ENCODE measurements around the gene FGF2. TPM values are rescaled to one million over a fixed set of nuclear protein-coding genes. Genes with fewer than 3 reads are reported as not detected.

The FGF2 gene
- total RNA-seq, 1 experiment from 2014 or later = 99.0 TPM

DNA sequence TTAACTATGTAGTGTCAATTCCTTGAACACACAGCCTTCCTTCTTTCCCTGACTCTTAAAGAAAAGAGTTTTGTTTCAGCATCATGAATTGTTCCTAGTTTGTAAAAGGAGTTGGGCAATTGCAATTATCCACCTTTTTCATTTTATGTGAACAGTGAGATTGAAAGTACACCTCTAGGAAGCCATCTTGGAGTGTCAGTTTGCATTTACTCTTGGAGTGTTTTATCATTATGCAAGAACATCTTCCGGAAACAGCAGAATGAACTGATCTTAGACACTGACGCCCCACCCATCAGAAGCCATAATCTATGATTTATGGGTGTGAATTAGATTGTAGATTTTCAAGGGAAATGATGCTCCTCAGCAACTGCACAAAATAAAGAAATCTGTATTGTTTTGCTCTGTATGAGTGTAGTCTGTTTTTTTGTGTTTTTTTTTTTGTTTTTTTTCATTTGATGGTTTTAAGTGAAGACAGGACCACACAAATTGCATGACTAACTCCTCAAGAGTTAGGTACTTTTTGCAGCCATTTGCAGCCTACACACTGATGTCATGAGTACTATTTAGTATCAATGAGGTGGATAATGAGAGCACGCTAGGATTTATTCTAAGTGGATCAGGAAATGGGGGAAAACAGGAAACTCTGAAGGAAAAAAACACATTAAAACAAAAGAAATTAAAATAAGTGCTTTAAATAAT is 19.5 kb upstream of the FGF2 start:
- Mint-ChIP-seq H3K4me3 (no peak overlapping the region), H3K9me3 (peaks cover 8 to 12% of the 10 kb centered on the region in 2 experiments), H3K4me1 (peaks cover 0 to 4% of the 10 kb centered on the region in 2 experiments; a peak in 1 of 4 replicates), H3K27ac (no peak overlapping the region), H3K27me3 (ENCODE audit: low read depth) (peaks cover 2% of the 10 kb centered on the region; the same call in 1 of the 2 replicates), H3K36me3 (ENCODE audit: insufficient read depth in 1 of 3, low read depth in 3 of 3) (peaks cover 6 to 8% (median 7%) of the 10 kb centered on the region in 3 experiments)
- no CpG with 5 or more reads among the region's 3 CpGs for WGBS (ENCODE audit: extremely low coverage, insufficient read length, low lambda C conversion rate)
- H3K4me2 ChIP-seq (ENCODE audit: insufficient read depth, insufficient read length, low read length) = no peak overlapping the region
- H3K9me3 ChIP-seq (ENCODE audit: control insufficient read depth, low read depth, low read length) = no peaks in the 10 kb centered on the region
- no peak overlapping the region for H2BK15ac ChIP-seq (ENCODE audit: low read depth, low read length)
- H4K20me1 ChIP-seq (ENCODE audit: control insufficient read depth, insufficient read depth, insufficient read length) = no peaks in the 10 kb centered on the region
- no peak overlapping the region for H3K9ac ChIP-seq (ENCODE audit: extremely low read depth, insufficient read length, low read length)
- no peak overlapping the region for H2AFZ ChIP-seq (ENCODE audit: low read length)
- H4K8ac ChIP-seq (replicated peaks; ENCODE audit: insufficient read length, low read depth, low read length) = no peak overlapping the region
- no peak overlapping the region for H4K91ac ChIP-seq (ENCODE audit: insufficient read length, low read depth, low read length)
- TF ChIP-seq, protein P1, sequence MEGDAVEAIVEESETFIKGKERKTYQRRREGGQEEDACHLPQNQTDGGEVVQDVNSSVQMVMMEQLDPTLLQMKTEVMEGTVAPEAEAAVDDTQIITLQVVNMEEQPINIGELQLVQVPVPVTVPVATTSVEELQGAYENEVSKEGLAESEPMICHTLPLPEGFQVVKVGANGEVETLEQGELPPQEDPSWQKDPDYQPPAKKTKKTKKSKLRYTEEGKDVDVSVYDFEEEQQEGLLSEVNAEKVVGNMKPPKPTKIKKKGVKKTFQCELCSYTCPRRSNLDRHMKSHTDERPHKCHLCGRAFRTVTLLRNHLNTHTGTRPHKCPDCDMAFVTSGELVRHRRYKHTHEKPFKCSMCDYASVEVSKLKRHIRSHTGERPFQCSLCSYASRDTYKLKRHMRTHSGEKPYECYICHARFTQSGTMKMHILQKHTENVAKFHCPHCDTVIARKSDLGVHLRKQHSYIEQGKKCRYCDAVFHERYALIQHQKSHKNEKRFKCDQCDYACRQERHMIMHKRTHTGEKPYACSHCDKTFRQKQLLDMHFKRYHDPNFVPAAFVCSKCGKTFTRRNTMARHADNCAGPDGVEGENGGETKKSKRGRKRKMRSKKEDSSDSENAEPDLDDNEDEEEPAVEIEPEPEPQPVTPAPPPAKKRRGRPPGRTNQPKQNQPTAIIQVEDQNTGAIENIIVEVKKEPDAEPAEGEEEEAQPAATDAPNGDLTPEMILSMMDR (conservative IDR thresholded peaks at IDR 0.05) = no peak
- H3K79me2 ChIP-seq (ENCODE audit: insufficient read depth, low read length) = no peaks in the 10 kb centered on the region
- H2BK5ac ChIP-seq (ENCODE audit: insufficient read length, low read length) = no peak overlapping the region
- H3K27ac ChIP-seq (ENCODE audit: insufficient read length, low read depth, low read length) = no peak overlapping the region
- no peak overlapping the region for H2AK5ac ChIP-seq (ENCODE audit: insufficient read length, low read length)
- no peak overlapping the region for H3K23ac ChIP-seq (ENCODE audit: insufficient read length, low read depth, low read length)
- no peak overlapping the region for H3K14ac ChIP-seq (ENCODE audit: insufficient read depth, low read length)
- H3K4ac ChIP-seq (ENCODE audit: low read depth, low read length) = no peak overlapping the region
- no peak for DNase-seq
- no peaks in the 10 kb centered on the region for H3K4me1 ChIP-seq (ENCODE audit: insufficient read depth, low read length)
- no peak overlapping the region for H4K5ac ChIP-seq (ENCODE audit: insufficient read length, low read depth, low read length)
- no peaks in the 10 kb centered on the region for H3K23me2 ChIP-seq (ENCODE audit: insufficient read length, low read depth, low read length, poor library complexity, severe bottlenecking)
- H3K79me1 ChIP-seq (ENCODE audit: insufficient read depth, low read depth, low read length, poor library complexity, severe bottlenecking) = no peaks in the 10 kb centered on the region
- H2BK120ac ChIP-seq (ENCODE audit: low read depth, low read length, poor library complexity, severe bottlenecking) = no peak overlapping the region
- H3K27me3 ChIP-seq (ENCODE audit: insufficient read depth, low read length) = no peaks in the 10 kb centered on the region
- H2BK20ac ChIP-seq (ENCODE audit: low read depth, low read length, poor library complexity, severe bottlenecking) = no peak overlapping the region
- H3T11ph ChIP-seq (ENCODE audit: low read length) = no peak overlapping the region
- H2BK12ac ChIP-seq (ENCODE audit: insufficient read length, low read depth, low read length) = no peak overlapping the region
- no peak overlapping the region for H3K56ac ChIP-seq (ENCODE audit: insufficient read length, low read depth, low read length)
- H3K18ac ChIP-seq (ENCODE audit: insufficient read length, low read depth, low read length) = no peak overlapping the region

All from H9 (cell line).